Ovary (tissue), 9 donors: ENCODE measurements around the gene KRT4. TPM values are rescaled to one million over a fixed set of nuclear protein-coding genes. Genes with fewer than 3 reads are reported as not detected.

ENCODE experiments used
- DNase-seq, 5 donors: peaks; one replicate each; pipeline ENCODE4 v3.0.0-alpha.2; 2019 to 2020
- H3K27ac ChIP-seq, 2 donors: fragments of 200-600 bp; one replicate each; pipeline versions ENCODE4 v1.5.1 to v1.8.0; 2019 to 2022
- H3K27me3 ChIP-seq: fragments of 200-600 bp; one replicate; pipeline ENCODE4 v1.8.0; 2022
- H3K36me3 ChIP-seq: fragments of 200-600 bp; sonication (generic); one replicate; pipeline ENCODE4 v1.5.1; 2019
- H3K4me1 ChIP-seq: one replicate; pipeline ENCODE4 v1.8.1; 2013; ENCODE audit warnings: mild to moderate bottlenecking, moderate library complexity; ENCODE audit not compliant: insufficient read depth
- H3K4me3 ChIP-seq: fragments of 200-600 bp; sonication (generic); one replicate; pipeline ENCODE4 v1.5.1; 2017
- H3K9me3 ChIP-seq, 2 donors: fragments of 200-600 bp in 1 of 2; sonication (generic) in 1 of 2; one replicate each; pipeline versions ENCODE4 v1.5.1 to v1.8.1; 2013 to 2019; ENCODE audit warnings: mild to moderate bottlenecking in 1 of 2, moderate library complexity in 1 of 2
- EP300 ChIP-seq: sonication (generic); formaldehyde crosslinking; IDR thresholded peaks from one replicate; pipeline ENCODE4 v1.6.1; 2017; ENCODE audit warnings: antibody characterized with exemption
- POLR2A ChIP-seq: fragments of 450-650 bp; IDR thresholded peaks from one replicate; pipeline ENCODE4 v1.6.1; 2017; ENCODE audit warnings: antibody characterized with exemption, mild to moderate bottlenecking, moderate library complexity
- WGBS, 3 donors: extraction: QIAGEN DNeasy Blood & Tissue Kit in 1 of 3; methylation state at CpG; one replicate each; pipeline versions ENCODE4 v1.1.5 to v1.1.7; 2013 to 2017; 5-methylcytosine and 5-hydroxymethylcytosine counted together
- intact Hi-C, 4 donors: fragments of 100-400 bp; cut with DNase I; formaldehyde crosslinking; loops; one replicate each; pipeline versions ENCODE4 v1.11.0 to v1.15.1; 2022 to 2023
- polyA plus RNA-seq, 2 donors: library from polyadenylated mRNA; stranded (reverse); fragments of 200-250 nt in 1 of 2; fragments of 350-450 nt in 1 of 2; fragmentation: Illumina TruSeq in 1 of 2; extraction: RNeasy Lipid Tissue Mini Kit (QIAGEN cat#74804) in 1 of 2; gene quantifications; one replicate each; pipeline ENCODE4 v1.2.3, GENCODE V29; 2013 to 2014
- total RNA-seq, 7 donors: library from RNA; depleted of rRNA in 2 of 7; stranded (reverse); fragments of >200 nt in 2 of 7; fragmentation: NEBNext Ultra II Directional in 3 of 7; extraction: Animal tissue kit (Norgen Biotek cat#: 25700) in 3 of 7; gene quantifications; one replicate each; pipeline versions ENCODE4 v1.1.0 to v1.2.4, GENCODE V29; 2016 to 2023
- TF ChIP-seq, protein P1 (sequence below), 3 donors: fragments of 450-650 bp in 2 of 3; fragments of 200-600 bp in 1 of 3; IDR thresholded peaks; one replicate each; pipeline versions ENCODE4 v1.5.1 to v1.8.0; 2016 to 2022; ENCODE audit warnings: antibody characterized with exemption in 3 of 3, mild to moderate bottlenecking in 1 of 3
- donor health status: DM: no; HTN: no; CAD: no; lungs with moderate emphysema.
- donor health status: DM: no; HTN: no; CAD: no.
- donor health status: Bipolar disorder and iron deficiency.
- donor health status: DM: yes; HTN: yes; CAD: no.
- donor health status: DM: no; HTN: no; CAD: no.
- donor health status: DM: yes; HTN: yes; CAD: no.

KRT4 gene
- total and polyA plus RNA-seq, 9 donors: 0.17 to 0.34 TPM; not detected in 7

DNA sequence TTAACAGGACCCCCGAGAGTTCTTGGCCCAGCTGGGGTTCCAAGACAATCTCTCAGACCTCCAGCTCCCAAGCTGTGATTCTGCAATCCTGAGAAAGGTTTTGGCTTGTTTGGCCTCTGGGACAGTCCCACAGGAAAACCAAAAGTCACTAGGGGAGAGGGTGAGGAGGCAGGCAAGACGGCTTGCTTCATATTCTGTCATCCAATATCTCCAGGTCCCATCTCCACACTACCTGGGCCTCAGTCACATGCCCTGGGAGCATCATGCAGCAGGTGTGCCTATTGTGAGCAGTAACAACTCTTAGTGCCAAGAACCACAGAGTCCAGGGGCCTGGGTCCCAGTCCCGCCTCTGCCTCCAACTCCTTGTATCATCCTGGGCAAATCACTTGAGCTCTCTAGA lies 18.5 kb upstream of the KRT4 start:
- TF ChIP-seq POLR2A: no peak
- TF ChIP-seq, protein P1, sequence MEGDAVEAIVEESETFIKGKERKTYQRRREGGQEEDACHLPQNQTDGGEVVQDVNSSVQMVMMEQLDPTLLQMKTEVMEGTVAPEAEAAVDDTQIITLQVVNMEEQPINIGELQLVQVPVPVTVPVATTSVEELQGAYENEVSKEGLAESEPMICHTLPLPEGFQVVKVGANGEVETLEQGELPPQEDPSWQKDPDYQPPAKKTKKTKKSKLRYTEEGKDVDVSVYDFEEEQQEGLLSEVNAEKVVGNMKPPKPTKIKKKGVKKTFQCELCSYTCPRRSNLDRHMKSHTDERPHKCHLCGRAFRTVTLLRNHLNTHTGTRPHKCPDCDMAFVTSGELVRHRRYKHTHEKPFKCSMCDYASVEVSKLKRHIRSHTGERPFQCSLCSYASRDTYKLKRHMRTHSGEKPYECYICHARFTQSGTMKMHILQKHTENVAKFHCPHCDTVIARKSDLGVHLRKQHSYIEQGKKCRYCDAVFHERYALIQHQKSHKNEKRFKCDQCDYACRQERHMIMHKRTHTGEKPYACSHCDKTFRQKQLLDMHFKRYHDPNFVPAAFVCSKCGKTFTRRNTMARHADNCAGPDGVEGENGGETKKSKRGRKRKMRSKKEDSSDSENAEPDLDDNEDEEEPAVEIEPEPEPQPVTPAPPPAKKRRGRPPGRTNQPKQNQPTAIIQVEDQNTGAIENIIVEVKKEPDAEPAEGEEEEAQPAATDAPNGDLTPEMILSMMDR (IDR thresholded peaks at IDR 0.05): no peak
- TF ChIP-seq EP300: no peak
- H3K27ac ChIP-seq: no peak overlapping the region
- no peaks in the 10 kb centered on the region for H3K27me3 ChIP-seq
- no peaks in the 10 kb centered on the region for H3K4me1 ChIP-seq
- no peak for DNase-seq
- 68 to 77% (median 77%) methylated on average over 3 of the region's 3 CpGs for WGBS, 3 donors
- H3K4me3 ChIP-seq: no peak overlapping the region
- intact Hi-C loops: no loop called here
- no peaks in the 10 kb centered on the region for H3K9me3 ChIP-seq
- no peaks in the 10 kb centered on the region for H3K36me3 ChIP-seq

DNA sequence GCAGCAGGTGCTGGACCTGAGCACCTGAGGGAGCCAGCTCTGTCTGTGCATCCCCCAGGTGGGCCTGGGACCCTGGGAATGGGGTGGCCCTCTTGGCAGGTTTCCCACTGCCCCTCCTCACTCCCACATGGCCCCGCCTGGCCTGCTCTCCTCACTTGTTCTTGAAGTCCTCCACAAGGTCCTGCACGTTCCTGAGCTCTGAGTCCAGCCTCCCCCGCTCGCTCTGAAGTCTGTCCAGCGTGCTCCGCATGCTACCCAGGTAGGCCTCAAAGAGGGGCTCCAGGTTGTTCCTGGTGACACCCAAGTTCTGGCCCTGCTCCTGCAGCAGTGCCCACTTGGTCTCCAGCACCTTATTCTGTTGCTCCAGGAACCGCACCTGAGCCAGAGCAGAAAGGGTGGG lies 17.3 kb upstream of the KRT4 start:
- WGBS, 3 donors: 55 to 62% (median 61%) methylated on average over 7 of the region's 7 CpGs
- Histone ChIP-seq H3K27me3 (no peaks in the 10 kb centered on the region), H3K9me3 (no peaks in the 10 kb centered on the region), H3K27ac (no peak overlapping the region), H3K4me1 (no peaks in the 10 kb centered on the region), H3K4me3 (no peak overlapping the region), H3K36me3 (no peaks in the 10 kb centered on the region)
- no peak for DNase-seq
- intact Hi-C loops: no loop called here
- TF ChIP-seq EP300 (no peak), POLR2A (no peak)
- TF ChIP-seq, protein P1 (IDR thresholded peaks at IDR 0.05): no peak

DNA sequence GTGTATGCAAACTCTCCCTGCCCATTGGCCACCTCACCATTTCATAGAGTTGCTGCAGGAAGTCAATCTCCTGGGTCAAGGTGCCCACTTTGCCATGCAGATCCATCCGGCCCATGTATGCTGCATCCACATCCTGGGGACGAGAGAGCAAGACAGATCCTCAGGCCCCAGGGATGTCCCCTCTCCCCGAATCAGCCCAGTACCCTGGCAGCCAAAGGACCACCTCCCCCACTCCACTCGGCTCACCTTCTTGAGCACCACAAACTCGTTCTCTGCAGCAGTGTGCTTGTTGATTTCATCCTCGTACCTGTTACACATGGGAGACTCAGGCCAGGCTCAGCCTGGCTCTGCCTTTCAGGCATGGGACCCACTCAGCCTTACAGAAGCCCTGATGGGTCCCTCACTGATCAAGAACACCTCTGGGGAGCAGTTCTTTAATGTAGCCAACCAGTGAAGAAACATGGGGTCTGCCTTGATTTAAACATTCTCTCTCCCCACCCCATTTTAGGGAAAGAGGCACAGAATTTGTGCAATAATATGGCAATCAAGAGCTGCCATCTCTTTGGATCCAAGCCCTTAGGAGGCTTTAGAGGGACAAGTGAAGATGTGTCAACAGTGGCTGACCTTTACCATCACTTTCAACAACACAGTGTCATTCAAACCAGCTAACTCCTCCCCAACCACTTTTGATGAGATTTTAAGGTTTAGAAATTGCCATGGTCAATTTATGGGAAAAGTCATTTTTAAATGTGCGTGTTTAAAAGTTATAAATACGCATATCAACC lies 16.3 kb upstream of the KRT4 start:
- Histone ChIP-seq H3K9me3 (no peaks in the 10 kb centered on the region), H3K27ac (no peak overlapping the region), H3K36me3 (no peaks in the 10 kb centered on the region), H3K27me3 (no peaks in the 10 kb centered on the region), H3K4me1 (no peaks in the 10 kb centered on the region), H3K4me3 (no peak overlapping the region)
- no peak for DNase-seq
- intact Hi-C loops: no loop called here
- TF ChIP-seq POLR2A (no peak), EP300 (no peak)
- TF ChIP-seq, protein P1 (IDR thresholded peaks at IDR 0.05): no peak
- 70 to 78% (median 74%) methylated on average over 8 of the region's 8 CpGs for WGBS, 3 donors

DNA sequence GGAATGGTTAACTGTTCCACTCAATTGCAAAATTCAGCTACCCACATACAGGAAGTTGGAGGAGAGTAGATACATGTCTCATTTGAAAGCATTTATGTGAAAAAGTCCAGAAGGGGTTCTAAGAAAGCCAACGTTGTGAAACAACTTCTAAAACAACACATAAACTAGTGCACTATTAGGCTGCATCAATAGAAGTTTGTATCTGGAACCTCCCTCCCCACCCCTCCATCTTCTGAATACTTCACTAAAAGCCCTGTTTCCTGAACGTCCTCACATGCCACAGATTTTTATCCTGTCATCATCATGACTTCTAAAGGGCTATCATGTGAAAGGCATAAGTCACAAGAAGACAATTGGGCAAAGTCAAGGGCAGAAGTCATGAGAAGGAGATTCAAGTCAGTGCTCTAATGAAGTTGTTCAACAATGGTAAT lies 14.7 kb upstream of the KRT4 start:
- Histone ChIP-seq H3K27ac (no peak overlapping the region), H3K9me3 (no peaks in the 10 kb centered on the region), H3K27me3 (no peaks in the 10 kb centered on the region), H3K4me3 (no peak overlapping the region), H3K36me3 (no peaks in the 10 kb centered on the region), H3K4me1 (no peaks in the 10 kb centered on the region)
- TF ChIP-seq, protein P1 (IDR thresholded peaks at IDR 0.05): no peak
- TF ChIP-seq EP300: no peak
- no peak for TF ChIP-seq POLR2A
- WGBS, 3 donors: 5 to 18% (median 11%) methylated on average over 2 of the region's 2 CpGs
- intact Hi-C loops: no loop called here
- no peak for DNase-seq
